Heart left ventricle (tissue), 16 donors: ENCODE data around the gene SLC4A1AP. TPM values are rescaled to one million over a fixed set of nuclear protein-coding genes. Genes with fewer than 3 reads are reported as not detected.

Source experiments
- ATAC-seq, 4 donors: fragments of 200-7000 bp; cut with Tn5 transposase; one replicate each; pipeline ENCODE4 v1.9.1; 2020 to 2022; ENCODE audit warnings: moderate library complexity in 4 of 4, mild to moderate bottlenecking in 3 of 4, moderate number of reproducible peaks in 1 of 4
- DNase-seq, 5 donors: peaks; one replicate each; pipeline ENCODE4 v3.0.0-alpha.2; 2020
- H3K27ac ChIP-seq, 12 donors: fragments of 200-600 bp; sonication (generic) in 4 of 12; one replicate each; pipeline versions ENCODE4 v1.5.0 to v1.8.0; 2016 to 2022; ENCODE audit warnings: mild to moderate bottlenecking in 2 of 12
- H3K27me3 ChIP-seq, 9 donors: fragments of 200-600 bp; sonication (generic) in 2 of 9; one replicate each; pipeline versions ENCODE4 v1.5.1 to v1.8.0; 2016 to 2022; ENCODE audit warnings: mild to moderate bottlenecking in 3 of 9
- H3K36me3 ChIP-seq, 9 donors: fragments of 200-600 bp; sonication (generic) in 2 of 9; one replicate each; pipeline versions ENCODE4 v1.5.0 to v1.8.0; 2018 to 2022; ENCODE audit warnings: mild to moderate bottlenecking in 2 of 9
- H3K4me1 ChIP-seq, 12 donors: fragments of 200-600 bp; sonication (generic) in 4 of 12; one replicate each; pipeline versions ENCODE4 v1.5.0 to v1.8.0; 2016 to 2022; ENCODE audit warnings: mild to moderate bottlenecking in 3 of 12
- H3K4me3 ChIP-seq, 12 donors: fragments of 200-600 bp; sonication (generic) in 4 of 12; one replicate each; pipeline versions ENCODE4 v1.5.0 to v1.8.0; 2017 to 2022; ENCODE audit warnings: mild to moderate bottlenecking in 9 of 12, moderate library complexity in 4 of 12
- H3K9me3 ChIP-seq, 12 donors: fragments of 200-600 bp; sonication (generic) in 4 of 12; one replicate each; pipeline versions ENCODE4 v1.5.0 to v1.8.0; 2016 to 2022; ENCODE audit warnings: mild to moderate bottlenecking in 1 of 12
- CTCF ChIP-seq, 12 donors: fragments of 200-600 bp; sonication (generic) in 4 of 12; IDR thresholded peaks; one replicate each; pipeline versions ENCODE4 v1.5.0 to v1.8.0; 2018 to 2022; ENCODE audit warnings: antibody characterized with exemption in 12 of 12, mild to moderate bottlenecking in 5 of 12
- POLR2A ChIP-seq, 2 donors: fragments of 450-650 bp; IDR thresholded peaks; one replicate each; pipeline ENCODE4 v1.6.1; 2017; ENCODE audit warnings: antibody characterized with exemption in 2 of 2, mild to moderate bottlenecking in 2 of 2, moderate library complexity in 2 of 2
- WGBS, 4 donors: extraction: QIAGEN DNeasy Blood & Tissue Kit in 2 of 4; methylation state at CpG; one replicate each; pipeline versions ENCODE4 v1.1.5 to v1.1.7; 2013 to 2018; 5-methylcytosine and 5-hydroxymethylcytosine counted together
- intact Hi-C, 10 donors: fragments of 100-400 bp; cut with DNase I; formaldehyde crosslinking; loops; one replicate each; pipeline versions ENCODE4 v1.11.1 to v1.14.2; 2022
- polyA plus RNA-seq, 2 donors: library from polyadenylated mRNA; stranded (reverse); fragments of 200-250 nt; gene quantifications; one replicate each; pipeline ENCODE4 v1.2.3, GENCODE V29; 2013
- total RNA-seq, 9 donors: library from RNA; depleted of rRNA in 2 of 9; stranded (reverse); fragments of >200 nt in 2 of 9; fragmentation: NEBNext Ultra II Directional in 3 of 9; extraction: Animal tissue kit (Norgen Biotek cat#: 25700) in 3 of 9; gene quantifications; one replicate each; pipeline versions ENCODE4 v1.1.0 to v1.2.4, GENCODE V29; 2016 to 2023
- donor health status: ischemic (EF 13 %, LVEDD 7.1; RV severe dilation, severe dysfunction).
- donor health status: healthy with polysubstance abuse.
- donor health status: DM: no; HTN: yes; CAD: no.
- donor health status: DM: no; HTN: no; CAD: no.
- donor health status: ischemic (EF 25% LVEDD 6.9; RV normal size, moderate dysfunction).
- donor health status: ischemic (EF 25% LVEDD 5.7; RV mildly dilated, moderate dysfunction).
- donor health status: healthy.
- donor health status: DM: yes; HTN: yes; CAD: no.
- donor health status: ischemic (EF 35%, LVEDD 5.7; RV mildly dilated, moderate dysfunction).
- donor health status: nonischemic (EF 11% LVEDD 7.7; RV severe dilation, severe dysfunction).
- donor health status: DM: yes; HTN: yes; CAD: no.
- donor health status: PGD.
- donor health status: ischemic (EF 29% LVEDD 5.4; RV normal size, mild dysfunction).
- donor health status: nonischemic (EF 23%, LVEDD 6.1; RV moderate dilation, normal function).

SLC4A1AP gene
- total and polyA plus RNA-seq, 11 donors, result 14.9 to 27.8 (median 22.4) TPM

- peaks cover 0 to 13% (median 0%) of the 10 kb centered on the region in 12 donors for H3K9me3 ChIP-seq
- intact Hi-C loops, result loop anchor here in 1 of 10 donors (10.0 kb wide), 1 partner anchor 373 kb away; no protein-coding TSS in a partner anchor
- no peak overlapping the region for H3K4me3 ChIP-seq
- H3K27me3 ChIP-seq, result no peaks in the 10 kb centered on the region
- TF ChIP-seq POLR2A (IDR thresholded peaks at IDR 0.05) (no peak), CTCF (IDR thresholded peaks at IDR 0.05) (no peak)
- DNase-seq (no peak), ATAC-seq (no peak)
- peaks cover 0 to 19% (median 12%) of the 10 kb centered on the region in 12 donors for H3K4me1 ChIP-seq
- 64 to 71% (median 66%) methylated on average over 3 of the region's 3 CpGs for WGBS, 4 donors
- H3K36me3 ChIP-seq, result no peaks in the 10 kb centered on the region
- no peak overlapping the region for H3K27ac ChIP-seq
Measured at GRCh38 chr2:27741673-27742072, 78.0 kb downstream of the SLC4A1AP start.

- TF ChIP-seq POLR2A (IDR thresholded peaks at IDR 0.05), result no peak
- no peak for TF ChIP-seq CTCF (IDR thresholded peaks at IDR 0.05)
- Histone ChIP-seq H3K36me3 (no peaks in the 10 kb centered on the region), H3K9me3 (peaks cover 0 to 13% (median 0%) of the 10 kb centered on the region in 12 donors), H3K27ac (no peak overlapping the region), H3K4me1 (peaks cover 0 to 11% (median 7%) of the 10 kb centered on the region in 12 donors), H3K27me3 (no peaks in the 10 kb centered on the region), H3K4me3 (no peak overlapping the region)
- no peak for ATAC-seq
- intact Hi-C loops, result loop anchor here in 1 of 10 donors (10.0 kb wide), 1 partner anchor 372 kb away; no protein-coding TSS in a partner anchor
- DNase-seq, result no peak
- 89 to 96% (median 95%) methylated on average over 9 of the region's 9 CpGs for WGBS, 4 donors
Measured at GRCh38 chr2:27742571-27742970, 78.9 kb downstream of the SLC4A1AP start.

Other genes with a start within 250 kb of the SLC4A1AP start
- 10 to 100 TPM; 43.5 to 78.6 (median 62.8) TPM for gene NRBP1, start 235.3 kb upstream of the SLC4A1AP start, total RNA-seq
- 100 to 1,000 TPM in 1 of 2 donors, 10 to 100 TPM in 1; 27.8 to 114 TPM for gene NRBP1, start 235.3 kb upstream of the SLC4A1AP start, polyA plus RNA-seq
- 1 to 10 TPM in 1 of 9 donors, under 1 TPM in 2, not detected in 6; 0.50 to 1.7 (median 0.61) TPM for gene KRTCAP3, start 221.5 kb upstream of the SLC4A1AP start, total RNA-seq
- gene KRTCAP3, start 221.5 kb upstream of the SLC4A1AP start, polyA plus RNA-seq, result under 1 TPM in 1 of 2 donors, not detected in 1; 0.65 TPM
- 10 to 100 TPM; 13.6 to 25.7 (median 17.4) TPM for gene IFT172, start 174.1 kb upstream of the SLC4A1AP start, total RNA-seq
- gene IFT172, start 174.1 kb upstream of the SLC4A1AP start, polyA plus RNA-seq, result 10 to 100 TPM; 11.9 to 27.2 TPM
- 1 to 10 TPM; 1.0 to 4.7 (median 3.1) TPM for gene FNDC4, start 168.7 kb upstream of the SLC4A1AP start, total RNA-seq
- 10 to 100 TPM in 1 of 2 donors, 1 to 10 TPM in 1; 2.0 to 10.5 TPM for gene FNDC4, start 168.7 kb upstream of the SLC4A1AP start, polyA plus RNA-seq
- 1 to 10 TPM in 1 of 9 donors, under 1 TPM in 3, not detected in 5; 0.28 to 1.1 (median 0.38) TPM for gene GCKR, start 167.1 kb upstream of the SLC4A1AP start, total RNA-seq
- gene GCKR, start 167.1 kb upstream of the SLC4A1AP start, polyA plus RNA-seq, result 1 to 10 TPM in 1 of 2 donors, under 1 TPM in 1; 0.23 to 1.7 TPM
- gene ZNF512, start 80.8 kb upstream of the SLC4A1AP start, total RNA-seq, result 10 to 100 TPM; 13.2 to 31.8 (median 20.1) TPM
- 10 to 100 TPM in 1 of 2 donors, 1 to 10 TPM in 1; 8.4 to 15.8 TPM for gene ZNF512, start 80.8 kb upstream of the SLC4A1AP start, polyA plus RNA-seq
- gene CCDC121, start 34.9 kb upstream of the SLC4A1AP start, total RNA-seq, result 1 to 10 TPM; 3.9 to 7.7 (median 5.8) TPM
- gene CCDC121, start 34.9 kb upstream of the SLC4A1AP start, polyA plus RNA-seq, result 1 to 10 TPM; 2.5 to 3.5 TPM
- 10 to 100 TPM; 14.4 to 22.3 (median 19.4) TPM for gene GPN1, start 34.8 kb upstream of the SLC4A1AP start, total RNA-seq
- 10 to 100 TPM; 10.1 to 35.9 TPM for gene GPN1, start 34.8 kb upstream of the SLC4A1AP start, polyA plus RNA-seq
- 10 to 100 TPM; 18.6 to 29.5 (median 27.0) TPM for gene SUPT7L, start 275 bp upstream of the SLC4A1AP start, total RNA-seq
- gene SUPT7L, start 275 bp upstream of the SLC4A1AP start, polyA plus RNA-seq, result 10 to 100 TPM; 21.0 to 22.4 TPM
- 100 to 1,000 TPM; 163 to 503 (median 305) TPM for gene MRPL33, start 107.8 kb downstream of the SLC4A1AP start, total RNA-seq
- 100 to 1,000 TPM; 177 to 901 TPM for gene MRPL33, start 107.8 kb downstream of the SLC4A1AP start, polyA plus RNA-seq
- 1 to 10 TPM; 2.0 to 6.0 (median 4.1) TPM for gene RBKS, start 226.5 kb downstream of the SLC4A1AP start, total RNA-seq
- 1 to 10 TPM; 1.3 to 4.0 TPM for gene RBKS, start 226.5 kb downstream of the SLC4A1AP start, polyA plus RNA-seq
- gene BABAM2, start 226.8 kb downstream of the SLC4A1AP start, total RNA-seq, result 10 to 100 TPM; 55.1 to 75.1 (median 64.4) TPM
- gene BABAM2, start 226.8 kb downstream of the SLC4A1AP start, polyA plus RNA-seq, result 10 to 100 TPM; 22.2 to 46.2 TPM